IMR-90 (cell line): ENCODE data around the gene KPNA5. TPM values are rescaled to one million over a fixed set of nuclear protein-coding genes. Genes with fewer than 3 reads are reported as not detected.
A peak's percentile ranks its signal among the peaks of the same experiment; 100 is the strongest.

ENCODE experiments used
- ATAC-seq: fragments of 200-7000 bp; cut with Tn5 transposase; 2 replicates; pipeline ENCODE4 v1.9.1; 2020; ENCODE audit warnings: low read depth, mild to moderate bottlenecking, moderate library complexity
- BruUV-seq: library from RNA; stranded (reverse); fragments of 400-500 nt; replicated peaks from 2 replicates; lab custom pipeline; 2021; lab: Mats Ljungman, UMichigan
- CTCF ChIA-PET: fragments of 300-600 bp; formaldehyde crosslinking; extraction: SDS; loops from one replicate; lab custom pipeline; 2021; ENCODE audit warnings: antibody characterized with exemption; lab: Yijun Ruan, JAX
- POLR2A ChIA-PET: fragments of 300-600 bp; sonication (Branson Sonifier 250); formaldehyde crosslinking; loops from one replicate; lab custom pipeline; 2022; ENCODE audit warnings: antibody characterized with exemption; ENCODE audit not compliant: unreplicated experiment; lab: Charles Lee
- DNase-seq: peaks from one replicate; pipeline ENCODE4 v3.0.0; 2013
- H2AFZ ChIP-seq: replicated peaks from 2 replicates; pipeline ENCODE3; 2013; ENCODE audit warnings: low read length, mild to moderate bottlenecking; ENCODE audit not compliant: poor library complexity
- H2AK5ac ChIP-seq: 2 replicates; pipeline ENCODE4 v1.6.1; 2013; ENCODE audit warnings: low read depth, low read length, inconsistent platforms
- H2AK9ac ChIP-seq: replicated peaks from 2 replicates; pipeline ENCODE3; 2013; ENCODE audit warnings: mild to moderate bottlenecking, low read depth, low read length, moderate library complexity; ENCODE audit not compliant: poor library complexity
- H2BK120ac ChIP-seq: 2 replicates; pipeline ENCODE4 v1.6.1; 2013; ENCODE audit warnings: low read depth, low read length, inconsistent platforms
- H2BK15ac ChIP-seq: 3 replicates; pipeline ENCODE4 v1.6.1; 2013; ENCODE audit warnings: low read depth, low read length, inconsistent platforms
- H2BK20ac ChIP-seq: 2 replicates; pipeline ENCODE4 v1.6.1; 2013; ENCODE audit warnings: low read depth, mild to moderate bottlenecking, inconsistent platforms, low read length, moderate library complexity
- H2BK5ac ChIP-seq: 2 replicates; pipeline ENCODE4 v1.6.1; 2013; ENCODE audit warnings: mild to moderate bottlenecking, low read depth, low read length, inconsistent platforms; ENCODE audit not compliant: poor library complexity, severe bottlenecking
- H3K14ac ChIP-seq: replicated peaks from 2 replicates; pipeline ENCODE4 v1.6.1; 2013; ENCODE audit warnings: low read depth, low read length, inconsistent platforms
- H3K18ac ChIP-seq: 2 replicates; pipeline ENCODE4 v1.6.1; 2013; ENCODE audit warnings: low read depth, low read length, control low read depth
- H3K23ac ChIP-seq: 2 replicates; pipeline ENCODE4 v1.6.1; 2013; ENCODE audit warnings: low read depth, low read length, inconsistent platforms
- H3K27ac ChIP-seq: 2 replicates; pipeline ENCODE4 v1.5.1; 2013; ENCODE audit warnings: mild to moderate bottlenecking, control low read depth, low read length; ENCODE audit not compliant: insufficient read depth
- H3K27me3 ChIP-seq: 2 replicates; pipeline ENCODE4 v1.6.1; 2013; ENCODE audit warnings: low read length; ENCODE audit not compliant: control insufficient read depth, insufficient read depth
- H3K36me3 ChIP-seq: 2 replicates; pipeline ENCODE4 v1.6.1; 2013; ENCODE audit warnings: low read length, mixed read lengths; ENCODE audit not compliant: control insufficient read depth, insufficient read depth
- H3K4ac ChIP-seq: 2 replicates; pipeline ENCODE4 v1.6.1; 2013; ENCODE audit warnings: low read depth, low read length, inconsistent platforms
- H3K4me1 ChIP-seq: 2 replicates; pipeline ENCODE4 v1.6.1; 2013; ENCODE audit warnings: low read length, mixed read lengths; ENCODE audit not compliant: control insufficient read depth, insufficient read depth
- H3K4me2 ChIP-seq: 2 replicates; pipeline ENCODE4 v1.6.1; 2013; ENCODE audit warnings: low read depth, mild to moderate bottlenecking, control low read depth, low read length, moderate library complexity
- H3K4me3 ChIP-seq: 2 replicates; pipeline ENCODE4 v1.5.1; 2013; ENCODE audit warnings: low read depth, mild to moderate bottlenecking, control low read depth, low read length, moderate library complexity; ENCODE audit not compliant: insufficient read depth
- H3K56ac ChIP-seq: 2 replicates; pipeline ENCODE4 v1.6.1; 2013; ENCODE audit warnings: low read length, inconsistent platforms; ENCODE audit not compliant: insufficient read depth; ENCODE audit errors: extremely low read depth
- H3K79me1 ChIP-seq, 2 experiments: 2 replicates each; pipeline ENCODE4 v1.6.1; 2013; ENCODE audit warnings: low read length in 2 of 2, inconsistent platforms in 1 of 2, low read depth in 1 of 2
- H3K9ac ChIP-seq: 2 replicates; pipeline ENCODE4 v1.6.1; 2013; ENCODE audit warnings: low read depth, low read length, control low read depth
- H3K9me1 ChIP-seq: 2 replicates; pipeline ENCODE4 v1.6.1; 2013; ENCODE audit warnings: low read length, inconsistent platforms; ENCODE audit not compliant: insufficient read depth
- H3K9me3 ChIP-seq: 2 replicates; pipeline ENCODE4 v1.6.1; 2013; ENCODE audit warnings: low read length; ENCODE audit not compliant: control insufficient read depth, insufficient read depth
- H4K20me1 ChIP-seq: 2 replicates; pipeline ENCODE4 v1.6.1; 2013; ENCODE audit warnings: low read length, inconsistent platforms; ENCODE audit not compliant: insufficient read depth
- H4K5ac ChIP-seq: 2 replicates; pipeline ENCODE4 v1.6.1; 2013; ENCODE audit warnings: mild to moderate bottlenecking, low read depth, low read length, control low read depth
- H4K8ac ChIP-seq, 2 experiments: 2 replicates each; pipeline ENCODE4 v1.6.1; 2013; ENCODE audit warnings: low read depth in 2 of 2, low read length in 2 of 2, control low read depth in 1 of 2, inconsistent platforms in 1 of 2
- H4K91ac ChIP-seq: 2 replicates; pipeline ENCODE4 v1.6.1; 2013; ENCODE audit warnings: low read depth, low read length, inconsistent platforms; ENCODE audit not compliant: insufficient read depth
- CEBPB ChIP-seq: IDR thresholded peaks from 2 replicates; pipeline ENCODE4 v1.6.1; 2012; ENCODE audit warnings: low read depth, low read length, improper control_type of control experiment
- CHD1 ChIP-seq: IDR thresholded peaks from 2 replicates; pipeline ENCODE4 v1.6.1; 2012; ENCODE audit warnings: low read depth, low read length, improper control_type of control experiment
- FOS ChIP-seq: fragments of 150-350 bp; IDR thresholded peaks from 2 replicates; pipeline ENCODE4 v1.6.1; 2016; ENCODE audit warnings: low read depth, low read length
- NFE2L2 ChIP-seq: fragments of 150-350 bp; IDR thresholded peaks from 2 replicates; pipeline ENCODE4 v1.6.1; 2016; ENCODE audit warnings: low read depth, mild to moderate bottlenecking, low read length
- RCOR1 ChIP-seq: IDR thresholded peaks from 2 replicates; pipeline ENCODE4 v1.6.1; 2012; ENCODE audit warnings: mild to moderate bottlenecking, low read length, improper control_type of control experiment; ENCODE audit not compliant: insufficient replicate concordance
- RFX5 ChIP-seq: IDR thresholded peaks from 2 replicates; pipeline ENCODE4 v1.8.0; 2012; ENCODE audit warnings: low read depth, mild to moderate bottlenecking, low read length, moderate library complexity
- WGBS, 2 experiments: methylation state at CpG; one replicate each; pipeline versions ENCODE4 v1.1.5 to v1.1.7; 2013; ENCODE audit warnings: missing lambda C conversion rate in 2 of 2; ENCODE audit not compliant: insufficient read length in 1 of 2; ENCODE audit errors: extremely low coverage in 2 of 2; 5-methylcytosine and 5-hydroxymethylcytosine counted together
- dilution Hi-C: fragments of 300-500 bp; cut with HindIII; formaldehyde crosslinking; loops from one replicate; pipeline ENCODE4 v1.14.3; 2018; ENCODE audit warnings: low sequenced_read_pairs; ENCODE audit not compliant: unreplicated experiment
- in situ Hi-C: fragments of 300-500 bp; cut with MboI; formaldehyde crosslinking; loops from 3 replicates; pipeline ENCODE4 v1.14.3; 2019; ENCODE audit warnings: low sequenced_read_pairs, inconsistent platforms, mixed read lengths
- intact Hi-C: fragments of 100-400 bp; cut with micrococcal nuclease; formaldehyde crosslinking; loops from 2 replicates; pipeline ENCODE4 v1.10.0; 2022
- polyA plus RNA-seq, 3 experiments: library from polyadenylated mRNA; depleted of rRNA; stranded (reverse); fragments of >200 nt; gene quantifications; 2 replicates each; pipeline ENCODE4 v1.2.3, GENCODE V29; 2012; ENCODE audit warnings: low replicate concordance in 1 of 3
- total RNA-seq: library from RNA; depleted of rRNA; stranded (reverse); fragments of >200 nt; gene quantifications from 2 replicates; pipeline ENCODE4 v1.2.3, GENCODE V29; 2012
- TF ChIP-seq, protein P1 (sequence below): fragments of 150-350 bp; IDR thresholded peaks from 2 replicates; pipeline ENCODE4 v1.6.1; 2017; ENCODE audit warnings: mild to moderate bottlenecking, antibody characterized with exemption, low read length, low read depth
- TF ChIP-seq, protein P2 (sequence below): conservative IDR thresholded peaks from 2 replicates; pipeline ENCODE4 v1.5.1; 2012; ENCODE audit warnings: mild to moderate bottlenecking, low read depth, low read length, improper control_type of control experiment

Gene KPNA5
- total and polyA plus RNA-seq, 2 of the 4 experiments (the other 2 are of a cell fraction): 2.2 to 5.9 TPM

DNA sequence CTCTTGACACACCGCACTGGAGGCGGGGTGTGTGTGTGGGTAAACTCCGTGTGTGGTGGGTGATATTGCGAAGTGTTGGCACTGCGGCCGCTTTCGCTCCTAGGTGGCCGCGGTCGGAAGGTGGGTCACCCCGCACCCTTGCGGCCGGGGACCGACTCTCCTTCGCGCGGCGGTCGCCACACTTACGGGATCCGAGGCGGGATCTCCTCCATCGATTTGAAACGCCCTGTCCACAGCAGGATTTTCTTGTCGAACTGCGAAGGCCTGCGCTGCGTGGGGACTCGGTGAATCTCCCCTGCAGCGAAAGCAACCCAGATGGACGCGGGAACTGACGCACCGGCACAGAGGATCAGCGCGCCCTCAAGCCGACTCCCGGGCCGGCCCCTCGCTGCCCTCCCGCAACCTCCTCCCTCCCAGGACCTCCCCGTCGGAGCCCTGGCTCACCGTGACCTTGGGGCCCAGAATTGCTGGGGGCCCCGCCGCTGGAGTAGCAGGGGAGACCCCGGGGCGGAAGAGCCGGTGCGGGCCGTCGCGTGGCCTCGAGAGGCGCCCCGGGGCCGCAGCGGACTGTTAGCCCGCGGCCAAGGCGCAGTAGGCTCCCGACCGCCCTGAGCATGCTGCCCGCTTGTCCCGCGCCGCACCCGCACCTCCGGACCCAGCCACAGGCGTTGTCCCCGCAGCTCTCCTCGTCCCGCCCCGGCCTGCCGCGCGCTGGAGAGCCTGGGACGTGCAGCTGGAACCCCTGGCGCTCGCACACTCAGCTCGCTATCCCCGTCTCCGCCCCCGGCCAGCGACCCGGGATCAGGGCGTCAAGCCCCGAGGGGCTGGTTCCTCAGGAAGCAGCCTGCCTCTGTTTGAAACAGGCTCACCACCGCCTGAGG is 84.2 kb downstream of the KPNA5 start, which contains the start of gene FAM162B:
FAM162B (minus strand) TSS at position 759 of the 881 bp plus-strand sequence; CDS start at position 616, 143 bp downstream.
- Histone ChIP-seq H4K8ac (peak within 1 kb of the TSS; percentile 43 to 70; a peak in 2 of 4 replicates), H3K4me1 (no peaks in the 10 kb centered on the region), H2BK5ac (no peak within 1 kb of the TSS), H2BK120ac (peak within 1 kb of the TSS; percentile 41; the same call in 1 of the 2 replicates), H3K23ac (peak within 1 kb of the TSS; percentile 87; the same call in 1 of the 2 replicates), H3K4me2 (peak within 1 kb of the TSS; percentile 88), H2BK15ac (no peak within 1 kb of the TSS), H4K5ac (no peak within 1 kb of the TSS), H2BK20ac (no peak within 1 kb of the TSS), H4K20me1 (no peaks in the 10 kb centered on the region), H3K79me1 (no peaks in the 10 kb centered on the region), H2AFZ (peak within 1 kb of the TSS; percentile 94), H3K27ac (peak within 1 kb of the TSS; percentile 18; the same call in 1 of the 2 replicates), H2AK9ac (peak within 1 kb of the TSS; percentile 51), H4K91ac (no peak within 1 kb of the TSS), H3K27me3 (peaks cover 12% of the 10 kb centered on the region), H3K4me3 (peak within 1 kb of the TSS; percentile 47), H3K36me3 (no peaks in the 10 kb centered on the region), H3K56ac (no peak within 1 kb of the TSS), H3K9me1 (no peaks in the 10 kb centered on the region), H2AK5ac (no peak within 1 kb of the TSS), H3K4ac (peak within 1 kb of the TSS; percentile 72; the same call in 1 of the 2 replicates), H3K9ac (peak within 1 kb of the TSS; percentile 56), H3K18ac (no peak within 1 kb of the TSS), H3K14ac (peak within 1 kb of the TSS; percentile 68; the same call in 1 of the 2 replicates), H3K9me3 (no peaks in the 10 kb centered on the region)
- POLR2A ChIA-PET: interaction anchor here (0.6 kb wide), 1 partner anchor 12 kb away, joined by 4 read pairs; no protein-coding TSS in a partner anchor
- ATAC-seq (peak; percentile 77), DNase-seq (peak; percentile 32)
- CTCF ChIA-PET: interaction anchor here (0.6 to 1.6 kb wide), 2 partner anchors 13 to 198 kb away, joined by 3 read pairs; no protein-coding TSS in a partner anchor
- dilution Hi-C loops: no loop called here
- TF ChIP-seq, protein P1, sequence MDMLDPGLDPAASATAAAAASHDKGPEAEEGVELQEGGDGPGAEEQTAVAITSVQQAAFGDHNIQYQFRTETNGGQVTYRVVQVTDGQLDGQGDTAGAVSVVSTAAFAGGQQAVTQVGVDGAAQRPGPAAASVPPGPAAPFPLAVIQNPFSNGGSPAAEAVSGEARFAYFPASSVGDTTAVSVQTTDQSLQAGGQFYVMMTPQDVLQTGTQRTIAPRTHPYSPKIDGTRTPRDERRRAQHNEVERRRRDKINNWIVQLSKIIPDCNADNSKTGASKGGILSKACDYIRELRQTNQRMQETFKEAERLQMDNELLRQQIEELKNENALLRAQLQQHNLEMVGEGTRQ: no peak
- TF ChIP-seq CHD1: no peak
- no peak for TF ChIP-seq RFX5
- no peak for TF ChIP-seq FOS
- TF ChIP-seq RCOR1: no peak
- TF ChIP-seq NFE2L2: no peak
- no peak for TF ChIP-seq CEBPB
- TF ChIP-seq, protein P2, sequence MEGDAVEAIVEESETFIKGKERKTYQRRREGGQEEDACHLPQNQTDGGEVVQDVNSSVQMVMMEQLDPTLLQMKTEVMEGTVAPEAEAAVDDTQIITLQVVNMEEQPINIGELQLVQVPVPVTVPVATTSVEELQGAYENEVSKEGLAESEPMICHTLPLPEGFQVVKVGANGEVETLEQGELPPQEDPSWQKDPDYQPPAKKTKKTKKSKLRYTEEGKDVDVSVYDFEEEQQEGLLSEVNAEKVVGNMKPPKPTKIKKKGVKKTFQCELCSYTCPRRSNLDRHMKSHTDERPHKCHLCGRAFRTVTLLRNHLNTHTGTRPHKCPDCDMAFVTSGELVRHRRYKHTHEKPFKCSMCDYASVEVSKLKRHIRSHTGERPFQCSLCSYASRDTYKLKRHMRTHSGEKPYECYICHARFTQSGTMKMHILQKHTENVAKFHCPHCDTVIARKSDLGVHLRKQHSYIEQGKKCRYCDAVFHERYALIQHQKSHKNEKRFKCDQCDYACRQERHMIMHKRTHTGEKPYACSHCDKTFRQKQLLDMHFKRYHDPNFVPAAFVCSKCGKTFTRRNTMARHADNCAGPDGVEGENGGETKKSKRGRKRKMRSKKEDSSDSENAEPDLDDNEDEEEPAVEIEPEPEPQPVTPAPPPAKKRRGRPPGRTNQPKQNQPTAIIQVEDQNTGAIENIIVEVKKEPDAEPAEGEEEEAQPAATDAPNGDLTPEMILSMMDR: no peak
- WGBS, 2 experiments: 0% methylated on average over 51 of the region's 89 CpGs; no CpG with 5 or more reads in 1 of the 2 experiments
- no TSS peak for BruUV-seq
- in situ Hi-C loops: no loop called here
- intact Hi-C loops: no loop called here
